SK-N-SH (cell line): ENCODE results near the gene PDGFA. TPM values are rescaled to one million over a fixed set of nuclear protein-coding genes. Genes with fewer than 3 reads are reported as not detected.

Source experiments
- CTCF ChIA-PET: fragments of 300-600, 350-600 bp; formaldehyde crosslinking; extraction: SDS; loops from one replicate; lab custom pipeline; 2021; lab: Yijun Ruan, JAX
- POLR2A ChIA-PET: fragments of 350-600 bp; sonication (Branson Sonifier 250); formaldehyde crosslinking; extraction: SDS; loops from one replicate; lab custom pipeline; 2020; ENCODE audit warnings: antibody characterized with exemption, inconsistent platforms; lab: Yijun Ruan, JAX
- DNase-seq: peaks from one replicate; pipeline ENCODE4 v3.0.0; 2012
- H2AFZ ChIP-seq: fragments of 200-600 bp; sonication (generic); 2 replicates; pipeline ENCODE4 v1.8.1; 2016; ENCODE audit warnings: antibody characterized with exemption, mild to moderate bottlenecking, low read depth
- H3F3A ChIP-seq: fragments of 200-600 bp; sonication (generic); replicated peaks from 2 replicates; pipeline ENCODE3; 2016; ENCODE audit warnings: antibody characterized with exemption, mild to moderate bottlenecking; ENCODE audit not compliant: insufficient read depth
- H3K27ac ChIP-seq, 2 experiments: fragments of 200-500 bp in 1 of 2; fragments of 200-600 bp in 1 of 2; sonication (Bioruptor generic) in 1 of 2; sonication (generic), shearing (Covaris generic) in 1 of 2; 2 replicates each; pipeline versions ENCODE4 v1.5.1 to v1.6.1; 2014 to 2016; ENCODE audit warnings: low read depth in 2 of 2, inconsistent platforms in 1 of 2, low read length in 1 of 2, mild to moderate bottlenecking in 1 of 2, mixed read lengths in 1 of 2
- H3K27me3 ChIP-seq: fragments of 200-600 bp; sonication (generic), shearing (Covaris generic); 2 replicates; pipeline ENCODE4 v1.6.1; 2016; ENCODE audit warnings: mixed run types; ENCODE audit not compliant: insufficient read depth
- H3K36me3 ChIP-seq, 2 experiments: fragments of 200-500 bp in 1 of 2; fragments of 200-600 bp in 1 of 2; sonication (Bioruptor generic) in 1 of 2; sonication (generic) in 1 of 2; replicated peaks in 1 of 2; 2 replicates each; pipeline versions ENCODE3 to v1.5.1; 2014 to 2016; ENCODE audit warnings: low read length in 1 of 2, mild to moderate bottlenecking in 1 of 2; ENCODE audit not compliant: insufficient read depth in 2 of 2, control insufficient read depth in 1 of 2
- H3K4me1 ChIP-seq, 2 experiments: fragments of 200-500 bp in 1 of 2; fragments of 200-600 bp in 1 of 2; sonication (Bioruptor generic) in 1 of 2; sonication (generic), shearing (Covaris generic) in 1 of 2; 2 replicates each; pipeline versions ENCODE4 v1.5.1 to v1.6.1; 2014 to 2016; ENCODE audit warnings: low read depth in 1 of 2, low read length in 1 of 2, mixed run types in 1 of 2; ENCODE audit not compliant: insufficient read depth in 2 of 2, control insufficient read depth in 1 of 2
- H3K4me2 ChIP-seq: fragments of 200-600 bp; sonication (generic), shearing (Covaris generic); 2 replicates; pipeline ENCODE4 v1.6.1; 2017; ENCODE audit warnings: mixed run types
- H3K4me3 ChIP-seq, 2 experiments: fragments of 200-500 bp in 1 of 2; fragments of 200-600 bp in 1 of 2; sonication (Bioruptor generic) in 1 of 2; sonication (generic), shearing (Covaris generic) in 1 of 2; 2 replicates each; pipeline versions ENCODE4 v1.5.1 to v1.8.1; 2014 to 2016; ENCODE audit warnings: low read depth in 2 of 2, inconsistent platforms in 1 of 2, low read length in 1 of 2, mild to moderate bottlenecking in 1 of 2, mixed read lengths in 1 of 2, moderate library complexity in 1 of 2
- H3K79me2 ChIP-seq: fragments of 200-600 bp; sonication (generic); 2 replicates; pipeline ENCODE4 v1.8.1; 2017; ENCODE audit warnings: mild to moderate bottlenecking; ENCODE audit not compliant: insufficient read depth
- H3K9ac ChIP-seq: fragments of 200-600 bp; sonication (generic); 2 replicates; pipeline ENCODE4 v1.6.1; 2017; ENCODE audit warnings: mixed run types
- H3K9me2 ChIP-seq: fragments of 200-600 bp; sonication (generic); 2 replicates; pipeline ENCODE4 v1.6.1; 2017; ENCODE audit warnings: mixed run types
- H3K9me3 ChIP-seq: fragments of 200-600 bp; sonication (generic); 2 replicates; pipeline ENCODE4 v1.6.1; 2017; ENCODE audit warnings: mixed run types, mild to moderate bottlenecking, moderate library complexity
- H4K20me1 ChIP-seq: fragments of 200-600 bp; sonication (generic); 2 replicates; pipeline ENCODE4 v1.6.1; 2017; ENCODE audit warnings: mild to moderate bottlenecking, mixed run types; ENCODE audit not compliant: insufficient read depth
- CTCF ChIP-seq: fragments of 200-600 bp; sonication (generic); IDR thresholded peaks from 2 replicates; pipeline ENCODE4 v1.6.1; 2017; ENCODE audit warnings: antibody characterized with exemption, mild to moderate bottlenecking, moderate library complexity
- EZH2phosphoT487 ChIP-seq: fragments of 200-600 bp; sonication (generic); IDR thresholded peaks from 2 replicates; pipeline ENCODE4 v1.6.1; 2017; ENCODE audit warnings: low read depth, mixed run types, mild to moderate bottlenecking, antibody characterized with exemption, moderate library complexity, borderline replicate concordance
- FOXM1 ChIP-seq: IDR thresholded peaks from 2 replicates; pipeline ENCODE4 v1.4.0; 2012; ENCODE audit warnings: low read depth, mild to moderate bottlenecking
- GATA2 ChIP-seq: sonication (generic); formaldehyde crosslinking; IDR thresholded peaks from 2 replicates; pipeline ENCODE4 v1.5.0; 2020; ENCODE audit warnings: mild to moderate bottlenecking, missing genetic modification reagents
- MEF2A ChIP-seq: IDR thresholded peaks from 2 replicates; pipeline ENCODE4 v1.4.0; 2012; ENCODE audit warnings: low read depth, borderline replicate concordance
- NRF1 ChIP-seq: IDR thresholded peaks from 2 replicates; pipeline ENCODE4 v1.6.1; 2012; ENCODE audit warnings: low read depth, mild to moderate bottlenecking, low read length
- PBX3 ChIP-seq: IDR thresholded peaks from 2 replicates; pipeline ENCODE4; 2012
- RCOR1 ChIP-seq: fragments of 150-350 bp; IDR thresholded peaks from 2 replicates; pipeline ENCODE4 v1.6.1; 2017; ENCODE audit warnings: antibody characterized with exemption, low read length
- REST ChIP-seq: IDR thresholded peaks from 2 replicates; pipeline ENCODE4 v1.6.1; 2012; ENCODE audit warnings: mild to moderate bottlenecking, low read depth, low read length, moderate library complexity
- RFX5 ChIP-seq: IDR thresholded peaks from 2 replicates; pipeline ENCODE4 v1.6.1; 2012; ENCODE audit warnings: mild to moderate bottlenecking, improper control_type of control experiment, low read length
- RXRA ChIP-seq: IDR thresholded peaks from 2 replicates; pipeline ENCODE4 v1.4.0; 2012; ENCODE audit warnings: low read depth, mild to moderate bottlenecking, borderline replicate concordance
- SIN3A ChIP-seq: IDR thresholded peaks from 2 replicates; pipeline ENCODE4 v1.6.1; 2012; ENCODE audit warnings: low read depth, mild to moderate bottlenecking, low read length, moderate library complexity, borderline replicate concordance
- TAF1 ChIP-seq: IDR thresholded peaks from 2 replicates; pipeline ENCODE4 v1.6.1; 2012; ENCODE audit warnings: low read depth, mild to moderate bottlenecking, low read length, moderate library complexity, borderline replicate concordance
- USF1 ChIP-seq: IDR thresholded peaks from 2 replicates; pipeline ENCODE4 v1.4.0; 2012; ENCODE audit warnings: low read depth, borderline replicate concordance
- WGBS: methylation state at CpG from one replicate; pipeline ENCODE4 v1.1.6; 2017; ENCODE audit warnings: low lambda C conversion rate; 5-methylcytosine and 5-hydroxymethylcytosine counted together
- polyA plus RNA-seq, 3 experiments: library from polyadenylated mRNA; depleted of rRNA; stranded (reverse); fragments of >200 nt; gene quantifications; 2 replicates each; pipeline ENCODE4 v1.2.3, GENCODE V29; 2012

Gene PDGFA
- polyA plus RNA-seq, 1 of the 3 experiments (the other 2 are of a cell fraction), result 18.9 TPM

- Histone ChIP-seq H3K4me3 (no peak overlapping the region), H3K4me2 (no peak overlapping the region), H3F3A (no peaks in the 10 kb centered on the region), H3K36me3 (no peaks in the 10 kb centered on the region), H3K79me2 (no peaks in the 10 kb centered on the region), H3K9me3 (0 out of 2 replicates have a peak, but pooled peaks cover 4% of the 10 kb centered on the region), H3K9me2 (no peaks in the 10 kb centered on the region), H4K20me1 (no peaks in the 10 kb centered on the region), H2AFZ (no peak overlapping the region), H3K27ac (no peak overlapping the region), H3K4me1 (peaks cover 5 to 9% of the 10 kb centered on the region in 2 experiments; a peak in 2 of 4 replicates), H3K9ac (no peak overlapping the region), H3K27me3 (no peaks in the 10 kb centered on the region)
- 87% methylated on average over 28 of the region's 33 CpGs for WGBS
- POLR2A ChIA-PET, result no interaction called here
- TF ChIP-seq RCOR1 (no peak), TAF1 (no peak), CTCF (no peak), RXRA (no peak), RFX5 (no peak), FOXM1 (no peak), USF1 (no peak), REST (no peak), SIN3A (no peak), PBX3 (no peak), GATA2 (CRISPR knock-in tag) (no peak), NRF1 (no peak), EZH2phosphoT487 (no peak), MEF2A (no peak)
- CTCF ChIA-PET, result no interaction called here
- no peak for DNase-seq
These were observed 42.8 kb downstream of the PDGFA start for GRCh38 chr7:476736-477360.
